OCI-LY7 (cell line): ENCODE data around the gene TMEM59L.

Experiments
- EZH2phosphoT487 ChIP-seq: fragments of 200-600 bp; sonication (generic); IDR thresholded peaks from 2 replicates; pipeline ENCODE4 v1.6.1; 2018; ENCODE audit warnings: low read depth, borderline replicate concordance, mild to moderate bottlenecking, mixed run types, antibody characterized with exemption, low read length, moderate library complexity, mixed read lengths
- TF ChIP-seq, protein P1 (sequence below): fragments of 200-600 bp; sonication (generic); conservative IDR thresholded peaks from 2 replicates; pipeline ENCODE4 v1.5.1; 2014; ENCODE audit warnings: mild to moderate bottlenecking, antibody characterized with exemption, low read length, moderate library complexity, mixed read lengths

DNA sequence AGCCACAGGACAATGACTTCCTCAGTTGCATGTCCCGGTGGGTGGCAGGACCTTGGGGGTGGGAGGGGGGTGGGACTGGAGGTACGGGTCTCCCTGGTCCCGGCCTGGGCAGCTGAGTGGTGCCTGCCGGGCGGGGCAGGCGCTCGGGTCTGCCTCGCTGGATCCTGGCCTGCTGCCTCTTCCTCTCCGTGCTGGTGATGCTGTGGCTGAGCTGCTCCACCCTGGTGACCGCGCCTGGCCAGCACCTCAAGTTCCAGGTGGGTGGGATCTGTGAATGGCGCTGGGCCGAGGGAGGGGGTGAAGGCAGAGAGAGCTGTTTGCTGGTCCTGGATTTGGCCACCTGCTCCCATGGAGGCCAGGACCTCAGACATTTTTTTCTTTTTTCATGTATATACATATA, 5.6 kb downstream of the TMEM59L start:
- TF ChIP-seq, protein P1, sequence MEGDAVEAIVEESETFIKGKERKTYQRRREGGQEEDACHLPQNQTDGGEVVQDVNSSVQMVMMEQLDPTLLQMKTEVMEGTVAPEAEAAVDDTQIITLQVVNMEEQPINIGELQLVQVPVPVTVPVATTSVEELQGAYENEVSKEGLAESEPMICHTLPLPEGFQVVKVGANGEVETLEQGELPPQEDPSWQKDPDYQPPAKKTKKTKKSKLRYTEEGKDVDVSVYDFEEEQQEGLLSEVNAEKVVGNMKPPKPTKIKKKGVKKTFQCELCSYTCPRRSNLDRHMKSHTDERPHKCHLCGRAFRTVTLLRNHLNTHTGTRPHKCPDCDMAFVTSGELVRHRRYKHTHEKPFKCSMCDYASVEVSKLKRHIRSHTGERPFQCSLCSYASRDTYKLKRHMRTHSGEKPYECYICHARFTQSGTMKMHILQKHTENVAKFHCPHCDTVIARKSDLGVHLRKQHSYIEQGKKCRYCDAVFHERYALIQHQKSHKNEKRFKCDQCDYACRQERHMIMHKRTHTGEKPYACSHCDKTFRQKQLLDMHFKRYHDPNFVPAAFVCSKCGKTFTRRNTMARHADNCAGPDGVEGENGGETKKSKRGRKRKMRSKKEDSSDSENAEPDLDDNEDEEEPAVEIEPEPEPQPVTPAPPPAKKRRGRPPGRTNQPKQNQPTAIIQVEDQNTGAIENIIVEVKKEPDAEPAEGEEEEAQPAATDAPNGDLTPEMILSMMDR: no peak
- no peak for TF ChIP-seq EZH2phosphoT487
